Sigmoid colon (tissue), 7 donors: Measurements from ENCODE around the gene CD248. TPM values are rescaled to one million over a fixed set of nuclear protein-coding genes. Genes with fewer than 3 reads are reported as not detected.
A peak's percentile ranks its signal among the peaks of the same experiment; 100 is the strongest.
"Not testable (repeated sequence)": the region's sequence is repeated elsewhere in the genome, so short reads cannot be mapped to it uniquely, and the experiment has no call there.

ENCODE experiments used
- DNase-seq: peaks from one replicate; pipeline ENCODE4 v3.0.0-alpha.2; 2019
- H3K27ac ChIP-seq, 4 donors: fragments of 200-600 bp; sonication (generic); one replicate each; pipeline ENCODE4 v1.5.1; 2016 to 2019; ENCODE audit warnings: mild to moderate bottlenecking in 1 of 4
- H3K27me3 ChIP-seq, 3 donors: fragments of 200-600 bp; sonication (generic); one replicate each; pipeline ENCODE4 v1.5.1; 2019; ENCODE audit warnings: mild to moderate bottlenecking in 1 of 3
- H3K36me3 ChIP-seq, 4 donors: fragments of 200-600 bp; sonication (generic); one replicate each; pipeline ENCODE4 v1.5.1; 2016 to 2019
- H3K4me1 ChIP-seq, 4 donors: fragments of 200-600 bp; sonication (generic); one replicate each; pipeline ENCODE4 v1.5.1; 2017 to 2019
- H3K4me3 ChIP-seq, 4 donors: fragments of 200-600 bp; sonication (generic); one replicate each; pipeline ENCODE4 v1.5.1; 2017 to 2019; ENCODE audit warnings: mild to moderate bottlenecking in 2 of 4, moderate library complexity in 1 of 4
- H3K9me3 ChIP-seq, 4 donors: fragments of 200-600 bp in 3 of 4; sonication (generic) in 3 of 4; one replicate each; pipeline versions ENCODE4 v1.5.1 to v1.6.1; 2013 to 2019
- EP300 ChIP-seq, 4 donors: sonication (generic); formaldehyde crosslinking; IDR thresholded peaks; one replicate each; pipeline ENCODE4 v1.6.1; 2017; ENCODE audit warnings: antibody characterized with exemption in 4 of 4
- POLR2A ChIP-seq, 2 donors: fragments of 450-650 bp; IDR thresholded peaks; one replicate each; pipeline ENCODE4 v1.6.1; 2016; ENCODE audit warnings: antibody characterized with exemption in 2 of 2, mild to moderate bottlenecking in 2 of 2, moderate library complexity in 2 of 2
- POLR2AphosphoS5 ChIP-seq, 4 donors: sonication (generic); formaldehyde crosslinking; IDR thresholded peaks; one replicate each; pipeline ENCODE4 v1.6.1; 2017; ENCODE audit warnings: antibody characterized with exemption in 4 of 4
- WGBS, 2 donors: extraction: QIAGEN DNeasy Blood & Tissue Kit; methylation state at CpG; one replicate each; pipeline ENCODE4 v1.1.7; 2013; 5-methylcytosine and 5-hydroxymethylcytosine counted together
- intact Hi-C: fragments of 100-400 bp; cut with DNase I; formaldehyde crosslinking; loops from one replicate; pipeline ENCODE4 v1.15.1; 2023
- polyA plus RNA-seq, 3 donors: library from polyadenylated mRNA; stranded (reverse); fragments of 200-250 nt; gene quantifications; one replicate each; pipeline ENCODE4 v1.2.3, GENCODE V29; 2013
- total RNA-seq, 4 donors: library from RNA; depleted of rRNA; stranded (reverse); fragments of >200 nt; gene quantifications; one replicate each; pipeline ENCODE4 v1.1.0, GENCODE V29; 2016
- TF ChIP-seq, protein P1 (sequence below), 4 experiments: fragments of 450-650 bp in 3 of 4; fragments of 200-600 bp in 1 of 4; IDR thresholded peaks; one replicate each; pipeline ENCODE4 v1.5.1; 2016 to 2019; ENCODE audit warnings: antibody characterized with exemption in 4 of 4, mild to moderate bottlenecking in 3 of 4, moderate library complexity in 2 of 4
- donor health status: healthy with polysubstance abuse.
- donor health status: Bipolar disorder and iron deficiency.
- donor health status: healthy.

Gene CD248
- total and polyA plus RNA-seq, 7 donors: 1.2 to 26.3 (median 6.1) TPM

DNA sequence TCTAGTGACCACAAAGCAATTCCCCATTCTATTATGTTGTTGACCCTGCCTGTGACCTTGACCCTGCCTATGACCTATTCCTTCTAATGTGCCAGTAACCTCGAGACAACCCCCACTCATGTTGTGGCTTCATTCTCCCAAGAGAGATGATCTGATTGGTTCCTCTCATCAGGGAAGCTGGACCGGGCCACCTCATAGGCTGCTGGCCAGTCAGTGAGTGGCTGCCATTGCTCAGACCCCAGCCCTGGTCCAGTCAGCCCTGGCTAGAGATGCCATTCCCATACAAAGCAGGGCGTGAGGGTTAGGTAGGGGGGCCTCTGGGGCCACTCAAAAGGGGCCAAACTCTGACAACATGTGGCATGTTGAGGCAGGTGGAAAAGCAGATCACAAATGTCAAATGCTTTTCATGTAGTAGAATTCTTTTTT is 42.8 kb upstream of the CD248 start:
- Histone ChIP-seq H3K27ac (no peak overlapping the region), H3K4me1 (no peaks in the 10 kb centered on the region), H3K36me3 (no peaks in the 10 kb centered on the region), H3K27me3 (no peaks in the 10 kb centered on the region), H3K9me3 (no peaks in the 10 kb centered on the region), H3K4me3 (no peak overlapping the region)
- TF ChIP-seq POLR2AphosphoS5 (IDR thresholded peaks at IDR 0.05): no peak
- intact Hi-C loops: no loop called here
- DNase-seq: no peak
- WGBS, 2 donors: 67 to 74% methylated on average over 3 of the region's 3 CpGs

GRCh38 chr11:66350560-66351235 is 33.9 kb upstream of the CD248 start:
- intact Hi-C loops, H3K36me3 ChIP-seq, H3K9me3 ChIP-seq, H3K27me3 ChIP-seq, H3K4me3 ChIP-seq, H3K27ac ChIP-seq, DNase-seq: not testable (repeated sequence)
- peaks cover 4 to 20% (median 17%) of the 10 kb centered on the region in 4 donors for H3K4me1 ChIP-seq
- WGBS, 2 donors: 26 to 67% methylated on average over 8 of the region's 8 CpGs

DNA sequence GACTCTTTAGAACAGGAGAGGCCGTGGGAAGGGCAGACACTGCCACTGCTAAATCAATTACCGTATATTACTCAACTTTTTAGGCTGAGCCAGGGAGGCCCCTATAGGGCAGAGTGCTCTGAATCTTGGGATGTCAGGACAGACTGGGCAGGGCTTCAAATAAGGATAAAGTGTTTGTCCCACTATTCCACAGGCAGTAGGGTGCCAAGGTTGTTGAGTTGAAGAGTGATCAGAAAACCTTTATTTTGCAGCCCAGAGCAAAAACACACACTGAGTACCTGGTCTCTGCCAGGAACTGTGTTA is 32.2 kb upstream of the CD248 start:
- TF ChIP-seq POLR2A (IDR thresholded peaks at IDR 0.05) (no peak), POLR2AphosphoS5 (IDR thresholded peaks at IDR 0.05) (no peak), EP300 (IDR thresholded peaks at IDR 0.05) (no peak)
- TF ChIP-seq, protein P1, sequence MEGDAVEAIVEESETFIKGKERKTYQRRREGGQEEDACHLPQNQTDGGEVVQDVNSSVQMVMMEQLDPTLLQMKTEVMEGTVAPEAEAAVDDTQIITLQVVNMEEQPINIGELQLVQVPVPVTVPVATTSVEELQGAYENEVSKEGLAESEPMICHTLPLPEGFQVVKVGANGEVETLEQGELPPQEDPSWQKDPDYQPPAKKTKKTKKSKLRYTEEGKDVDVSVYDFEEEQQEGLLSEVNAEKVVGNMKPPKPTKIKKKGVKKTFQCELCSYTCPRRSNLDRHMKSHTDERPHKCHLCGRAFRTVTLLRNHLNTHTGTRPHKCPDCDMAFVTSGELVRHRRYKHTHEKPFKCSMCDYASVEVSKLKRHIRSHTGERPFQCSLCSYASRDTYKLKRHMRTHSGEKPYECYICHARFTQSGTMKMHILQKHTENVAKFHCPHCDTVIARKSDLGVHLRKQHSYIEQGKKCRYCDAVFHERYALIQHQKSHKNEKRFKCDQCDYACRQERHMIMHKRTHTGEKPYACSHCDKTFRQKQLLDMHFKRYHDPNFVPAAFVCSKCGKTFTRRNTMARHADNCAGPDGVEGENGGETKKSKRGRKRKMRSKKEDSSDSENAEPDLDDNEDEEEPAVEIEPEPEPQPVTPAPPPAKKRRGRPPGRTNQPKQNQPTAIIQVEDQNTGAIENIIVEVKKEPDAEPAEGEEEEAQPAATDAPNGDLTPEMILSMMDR (IDR thresholded peaks at IDR 0.05): no peak

GRCh38 chr11:66347425-66348276 is 30.8 kb upstream of the CD248 start, which contains the start of gene B4GAT1:
Gene B4GAT1, minus strand, starts transcription at chr11:66347629. Its CDS starts 84 bp downstream, at chr11:66347545.
- Histone ChIP-seq H3K4me3 (peak within 1 kb of the TSS; percentile 67 to 82 (median 80)), H3K27ac (peak within 1 kb of the TSS; percentile 85 to 91 (median 90)), H3K27me3 (no peaks in the 10 kb centered on the region), H3K9me3 (no peaks in the 10 kb centered on the region), H3K36me3 (peaks cover 0 to 2% (median 0%) of the 10 kb centered on the region in 4 donors), H3K4me1 (peaks cover 4 to 41% (median 40%) of the 10 kb centered on the region in 4 donors)
- WGBS, 2 donors: 0% methylated on average over 101 of the region's 101 CpGs
- intact Hi-C loops: loop anchor here (5.0 kb wide), 1 partner anchor 40 kb away; no protein-coding TSS in a partner anchor
- peak; percentile 96 for DNase-seq
- TF ChIP-seq EP300 (IDR thresholded peaks at IDR 0.05): no peak
- peak in 2 of 4 donors; percentile 27 to 48 for TF ChIP-seq POLR2AphosphoS5 (IDR thresholded peaks at IDR 0.05)
- peak in 1 of 2 donors; percentile 18 for TF ChIP-seq POLR2A (IDR thresholded peaks at IDR 0.05)

More for the DNA sequence above, 32.2 kb upstream of the CD248 start:
- no peaks in the 10 kb centered on the region for H3K36me3 ChIP-seq
- intact Hi-C loops: loop anchor here (5.0 kb wide), 1 partner anchor 38 kb away; no protein-coding TSS in a partner anchor
- peaks cover 4 to 32% (median 28%) of the 10 kb centered on the region in 4 donors for H3K4me1 ChIP-seq
- no peaks in the 10 kb centered on the region for H3K9me3 ChIP-seq
- WGBS, 2 donors: 48 to 78% methylated on average over 2 of the region's 2 CpGs
- no peak for DNase-seq
- H3K4me3 ChIP-seq: no peak overlapping the region
- H3K27ac ChIP-seq: no peak overlapping the region
- no peaks in the 10 kb centered on the region for H3K27me3 ChIP-seq

DNA sequence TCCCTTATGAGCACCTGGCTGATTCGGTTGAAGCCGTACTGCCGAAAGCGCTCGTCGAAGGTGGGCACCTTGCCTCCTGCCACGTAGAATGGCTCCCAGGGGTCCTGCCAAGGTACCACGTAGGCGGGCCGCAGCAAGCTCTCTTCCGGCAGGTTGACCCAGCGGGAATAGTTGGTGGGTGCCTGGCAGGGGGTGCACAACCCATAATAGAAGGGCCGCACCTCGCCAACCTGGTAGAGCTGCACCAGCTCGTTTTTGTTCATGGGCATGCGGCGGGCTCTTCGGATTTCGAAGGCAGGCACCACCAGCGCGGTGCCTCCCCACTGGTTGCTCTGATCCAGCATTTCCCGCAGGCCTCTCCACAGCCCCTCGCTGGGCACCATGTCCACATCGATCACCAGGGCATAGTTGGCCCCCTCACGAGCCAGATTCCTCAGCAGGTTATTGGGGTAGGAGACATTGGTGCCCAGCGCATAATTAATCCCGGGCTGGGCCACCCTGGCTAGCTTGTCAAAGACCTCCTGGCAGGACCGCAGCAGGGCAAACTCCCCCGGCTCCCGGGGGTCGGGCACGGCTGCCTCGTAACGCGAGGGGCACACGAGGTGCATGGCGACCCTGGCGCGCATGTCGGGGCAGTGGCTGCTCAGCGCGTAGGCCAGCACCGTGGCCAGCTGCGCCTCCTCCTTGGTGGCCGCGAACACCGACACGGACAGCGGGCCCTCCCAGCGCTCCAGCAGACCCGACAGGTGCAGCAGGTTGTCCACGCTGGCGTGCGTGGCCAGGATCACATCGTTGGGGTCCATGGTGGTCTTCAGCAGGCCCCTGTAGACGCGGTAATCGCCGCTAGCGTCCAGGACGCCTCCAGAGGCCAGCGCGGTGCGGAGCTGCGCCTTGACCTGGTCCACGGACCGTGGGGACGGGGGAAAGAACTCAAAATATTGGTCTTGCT is 29.9 kb upstream of the CD248 start:
- WGBS, 2 donors: 27 to 31% methylated on average over 68 of the region's 68 CpGs
- Histone ChIP-seq H3K4me3 (peak overlapping the region; percentile 67 to 82 (median 80)), H3K36me3 (peaks cover 0 to 11% (median 3%) of the 10 kb centered on the region in 4 donors), H3K4me1 (peaks cover 4 to 41% (median 40%) of the 10 kb centered on the region in 4 donors), H3K9me3 (no peaks in the 10 kb centered on the region), H3K27me3 (no peaks in the 10 kb centered on the region), H3K27ac (peak overlapping the region; percentile 85 to 91 (median 90))
- intact Hi-C loops: loop anchor here (5.0 kb wide), 1 partner anchor 41 kb away; no protein-coding TSS in a partner anchor
- TF ChIP-seq POLR2A (IDR thresholded peaks at IDR 0.05): no peak
- no peak for TF ChIP-seq EP300 (IDR thresholded peaks at IDR 0.05)
- no peak for TF ChIP-seq POLR2AphosphoS5 (IDR thresholded peaks at IDR 0.05)
- TF ChIP-seq, protein P1 (IDR thresholded peaks at IDR 0.05): no peak
- no peak for DNase-seq
